HUES6 (cell line): ENCODE measurements around the gene HDAC1.
"Not testable (repeated sequence)": the region's sequence is repeated elsewhere in the genome, so short reads cannot be mapped to it uniquely, and the experiment has no call there.

Experiments
- H3K27ac ChIP-seq: 2 replicates; pipeline ENCODE4 v1.7.0; 2013; ENCODE audit warnings: low read depth, mild to moderate bottlenecking, low read length, inconsistent platforms
- H3K27me3 ChIP-seq: 2 replicates; pipeline ENCODE4 v1.6.1; 2013; ENCODE audit warnings: low read length; ENCODE audit not compliant: control insufficient read depth, insufficient read depth
- H3K36me3 ChIP-seq: 2 replicates; pipeline ENCODE4 v1.6.1; 2013; ENCODE audit warnings: low read length; ENCODE audit not compliant: control insufficient read depth, insufficient read depth
- H3K4me1 ChIP-seq: 2 replicates; pipeline ENCODE4 v1.6.1; 2013; ENCODE audit warnings: low read length; ENCODE audit not compliant: control insufficient read depth, insufficient read depth
- H3K4me3 ChIP-seq: 2 replicates; pipeline ENCODE4 v1.5.1; 2013; ENCODE audit warnings: low read depth, low read length
- H3K9ac ChIP-seq: one replicate; pipeline ENCODE4 v1.6.1; 2013; ENCODE audit warnings: mild to moderate bottlenecking, low read length
- H3K9me3 ChIP-seq: 2 replicates; pipeline ENCODE4 v1.6.1; 2013; ENCODE audit warnings: low read depth, low read length; ENCODE audit not compliant: control insufficient read depth, insufficient read depth

HDAC1 gene

GRCh38 chr1:32351399-32352238 lies 59.7 kb downstream of the HDAC1 start:
- H3K4me3 ChIP-seq: peak overlapping the region; percentile 83
- H3K27me3 ChIP-seq: peaks cover 14% of the 10 kb centered on the region
- H3K9ac ChIP-seq: peak overlapping the region; percentile 86
- peak overlapping the region; percentile 84 for H3K27ac ChIP-seq
- H3K36me3 ChIP-seq: no peaks in the 10 kb centered on the region
- peaks cover 5% of the 10 kb centered on the region for H3K9me3 ChIP-seq
- H3K4me1 ChIP-seq: peaks cover 24% of the 10 kb centered on the region

- peak overlapping the region; percentile 83 for H3K4me3 ChIP-seq
These were observed 60.4 kb downstream of the HDAC1 start for GRCh38 chr1:32352239-32352745.

DNA sequence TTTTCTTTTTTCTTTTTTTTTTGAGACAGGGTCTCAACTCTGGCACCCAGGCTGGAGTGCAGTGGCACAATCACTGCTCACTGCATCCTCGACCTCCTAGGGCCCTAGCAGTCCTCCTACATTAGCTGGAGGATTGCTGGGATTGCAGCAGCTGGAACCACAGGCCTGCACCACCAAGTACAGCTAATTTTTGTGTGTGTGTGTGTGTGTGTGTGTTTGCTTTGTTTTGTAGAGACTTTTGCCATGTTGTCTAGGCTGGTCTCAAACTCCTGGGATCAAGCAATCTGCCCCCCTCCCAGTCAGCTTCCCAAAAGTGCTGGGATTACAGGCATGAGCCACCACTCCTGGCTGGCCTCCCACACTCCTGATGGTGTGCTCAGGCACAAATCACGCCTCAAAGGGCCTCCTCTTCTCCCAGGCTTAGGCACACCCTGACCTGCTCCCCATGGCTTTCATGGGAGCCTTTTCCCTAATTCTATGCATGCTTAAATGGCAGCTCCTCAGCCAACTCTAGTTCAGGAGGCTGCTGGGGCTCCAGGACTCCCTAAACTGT lies 61.0 kb downstream of the HDAC1 start:
- Histone ChIP-seq H3K4me3 (no peak overlapping the region), H3K4me1 (peaks cover 24% of the 10 kb centered on the region), H3K9ac (no peak overlapping the region), H3K27ac (no peak overlapping the region), H3K27me3 (peaks cover 14% of the 10 kb centered on the region), H3K36me3 (no peaks in the 10 kb centered on the region), H3K9me3 (peaks cover 5% of the 10 kb centered on the region)

More at GRCh38 chr1:32352239-32352745, 60.4 kb downstream of the HDAC1 start:
- peaks cover 14% of the 10 kb centered on the region for H3K27me3 ChIP-seq
- peaks cover 24% of the 10 kb centered on the region for H3K4me1 ChIP-seq
- H3K27ac ChIP-seq: peak overlapping the region; percentile 84; the same call in 1 of the 2 replicates
- H3K9ac ChIP-seq: peak overlapping the region; percentile 86
- no peaks in the 10 kb centered on the region for H3K36me3 ChIP-seq
- peaks cover 5% of the 10 kb centered on the region for H3K9me3 ChIP-seq

DNA sequence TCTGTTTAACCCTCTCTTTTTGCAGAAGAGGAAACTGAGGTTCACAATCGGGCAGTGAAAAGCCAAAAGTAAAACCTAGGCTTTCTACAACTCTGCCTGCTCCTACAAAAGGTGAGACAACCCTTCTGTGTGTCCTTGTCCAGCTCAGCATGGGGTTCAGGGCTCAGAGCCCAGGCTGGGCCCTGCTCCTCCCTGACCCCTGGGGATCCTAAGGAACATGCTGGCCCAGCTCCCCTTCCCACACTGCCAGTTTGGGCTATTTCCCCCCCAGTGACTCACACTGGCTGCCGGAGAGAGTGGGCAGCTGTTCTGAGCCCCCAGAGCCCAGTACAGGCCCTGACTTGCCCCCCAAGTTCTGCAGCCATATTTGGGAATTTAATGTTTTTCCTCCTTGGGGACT lies 61.5 kb downstream of the HDAC1 start:
- H3K4me3 ChIP-seq: no peak overlapping the region
- peaks cover 5% of the 10 kb centered on the region for H3K9me3 ChIP-seq
- no peaks in the 10 kb centered on the region for H3K36me3 ChIP-seq
- H3K27me3 ChIP-seq: peaks cover 14% of the 10 kb centered on the region
- no peak overlapping the region for H3K27ac ChIP-seq
- H3K9ac ChIP-seq: no peak overlapping the region
- peaks cover 24% of the 10 kb centered on the region for H3K4me1 ChIP-seq

GRCh38 chr1:32353886-32354570 lies 62.1 kb downstream of the HDAC1 start:
- no peak overlapping the region for H3K4me3 ChIP-seq
- H3K36me3 ChIP-seq: no peaks in the 10 kb centered on the region
- peaks cover 24% of the 10 kb centered on the region for H3K4me1 ChIP-seq
- peaks cover 5% of the 10 kb centered on the region for H3K9me3 ChIP-seq
- peaks cover 14% of the 10 kb centered on the region for H3K27me3 ChIP-seq
- no peak overlapping the region for H3K9ac ChIP-seq
- H3K27ac ChIP-seq: no peak overlapping the region

DNA sequence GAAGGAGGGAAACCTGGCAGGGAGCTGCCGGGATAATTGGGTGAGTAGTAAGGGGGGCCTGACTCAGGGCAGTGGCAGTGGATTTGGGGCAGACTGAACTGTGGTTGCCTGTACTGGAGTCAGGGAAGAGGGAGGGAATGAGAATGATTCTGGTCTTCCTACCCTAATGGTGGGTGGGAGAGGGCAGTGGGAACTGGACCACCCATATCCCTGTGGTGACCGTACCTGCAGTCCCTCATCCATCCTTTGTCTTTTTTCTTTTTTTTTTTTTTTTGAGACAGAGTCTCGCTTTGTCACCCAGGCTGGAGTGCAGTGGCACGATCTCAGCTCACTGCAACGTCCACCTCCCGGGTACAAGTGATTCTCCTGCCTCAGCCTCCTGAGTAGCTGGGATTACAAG lies 63.9 kb downstream of the HDAC1 start:
- H3K36me3 ChIP-seq, H3K27me3 ChIP-seq, H3K27ac ChIP-seq, H3K9me3 ChIP-seq, H3K9ac ChIP-seq, H3K4me3 ChIP-seq: not testable (repeated sequence)
- peaks cover 24% of the 10 kb centered on the region for H3K4me1 ChIP-seq

DNA sequence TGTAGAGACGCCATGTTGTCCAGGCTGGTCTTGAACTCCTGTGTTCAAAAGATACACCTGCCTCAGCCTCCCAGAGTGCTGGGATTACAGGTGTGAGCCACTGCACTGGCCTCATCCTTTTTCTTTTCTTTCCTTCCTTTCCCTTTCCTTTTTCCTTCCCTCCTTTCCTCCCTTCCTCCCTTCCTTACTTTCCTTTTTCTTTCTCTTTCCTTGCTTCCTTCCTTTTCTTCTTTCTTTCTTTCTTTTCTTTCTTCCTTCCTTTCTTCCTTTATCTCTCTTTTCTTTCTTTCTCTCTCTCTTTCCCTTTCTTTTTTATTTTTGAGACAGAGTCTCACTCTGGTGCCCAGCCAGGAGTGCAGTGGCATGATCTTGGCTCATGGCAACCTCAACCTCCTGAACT lies 64.6 kb downstream of the HDAC1 start:
- Histone ChIP-seq H3K36me3 (no peaks in the 10 kb centered on the region), H3K9me3 (no peaks in the 10 kb centered on the region), H3K27me3 (peaks cover 12% of the 10 kb centered on the region), H3K4me1 (peaks cover 24% of the 10 kb centered on the region), H3K4me3 (no peak overlapping the region), H3K27ac (no peak overlapping the region), H3K9ac (no peak overlapping the region)

- H3K9me3 ChIP-seq: no peaks in the 10 kb centered on the region
- peaks cover 15% of the 10 kb centered on the region for H3K27me3 ChIP-seq
- no peak overlapping the region for H3K4me3 ChIP-seq
- H3K27ac ChIP-seq: no peak overlapping the region
- no peak overlapping the region for H3K9ac ChIP-seq
- H3K4me1 ChIP-seq: peaks cover 22% of the 10 kb centered on the region; the same call in 1 of the 2 replicates
- H3K36me3 ChIP-seq: no peaks in the 10 kb centered on the region
These were observed 65.7 kb downstream of the HDAC1 start for GRCh38 chr1:32357614-32358013.

GRCh38 chr1:32358435-32358834 lies 66.6 kb downstream of the HDAC1 start:
- H3K9me3 ChIP-seq: no peaks in the 10 kb centered on the region
- H3K27ac ChIP-seq: no peak overlapping the region
- peaks cover 3% of the 10 kb centered on the region for H3K36me3 ChIP-seq
- no peak overlapping the region for H3K4me3 ChIP-seq
- H3K27me3 ChIP-seq: peaks cover 15% of the 10 kb centered on the region
- H3K4me1 ChIP-seq: peaks cover 17% of the 10 kb centered on the region; the same call in 1 of the 2 replicates
- H3K9ac ChIP-seq: no peak overlapping the region

GRCh38 chr1:32361308-32361673 lies 69.4 kb downstream of the HDAC1 start:
- H3K4me3 ChIP-seq: peak overlapping the region; percentile 28; the same call in 1 of the 2 replicates
- no peak overlapping the region for H3K9ac ChIP-seq
- peaks cover 15% of the 10 kb centered on the region for H3K27me3 ChIP-seq
- H3K9me3 ChIP-seq: no peaks in the 10 kb centered on the region
- H3K27ac ChIP-seq: no peak overlapping the region
- H3K4me1 ChIP-seq: 0 out of 2 replicates have a peak, but pooled peaks cover 10% of the 10 kb centered on the region
- peaks cover 25% of the 10 kb centered on the region for H3K36me3 ChIP-seq
